ENCODE data around the gene PPARA. TPM values are rescaled to one million over a fixed set of nuclear protein-coding genes. Genes with fewer than 3 reads are reported as not detected.

The PPARA gene
- total RNA-seq, 1 experiment from 2014 or later: 10.7 TPM

GRCh38 chr22:46241396-46242007 lies 91.2 kb downstream of the PPARA start:
- H3K27me3 ChIP-seq (ENCODE audit: control insufficient read depth, insufficient read depth, low read length): no peaks in the 10 kb centered on the region
- ATAC-seq: no peak
- intact Hi-C loops (cut with micrococcal nuclease; ENCODE audit: unreplicated experiment): no loop called here
- in situ Hi-C loops (cut with HindIII; ENCODE audit: low pct_unique_long_range_greater_than_20kb, low sequenced_read_pairs): no loop called here
- ChIA-PET CTCF (no interaction called here), POLR2A (no interaction called here)
- no peak for DNase-seq (ENCODE audit: low read depth, low spot score)
- H3K27ac ChIP-seq (ENCODE audit: low read length): no peak overlapping the region
- BruUV-seq (replicated peaks): no TSS peak
- H3K4me3 ChIP-seq (ENCODE audit: low read depth in 2 of 2, low read length in 2 of 2): no peak overlapping the region
- no peaks in the 10 kb centered on the region for H3K4me1 ChIP-seq (ENCODE audit: control insufficient read depth, insufficient read depth, low read length)
- TF ChIP-seq SIN3A (IDR thresholded peaks at IDR 0.05; ENCODE audit: borderline replicate concordance, insufficient read depth, low read depth, low read length) (no peak), POLR2AphosphoS5 (IDR thresholded peaks at IDR 0.05; ENCODE audit: low read depth, low read length) (no peak), CTCF (IDR thresholded peaks at IDR 0.05) (no peak), TCF7L2 (IDR thresholded peaks at IDR 0.05; ENCODE audit: low read depth, low read length) (no peak)
- TF ChIP-seq, protein P1, sequence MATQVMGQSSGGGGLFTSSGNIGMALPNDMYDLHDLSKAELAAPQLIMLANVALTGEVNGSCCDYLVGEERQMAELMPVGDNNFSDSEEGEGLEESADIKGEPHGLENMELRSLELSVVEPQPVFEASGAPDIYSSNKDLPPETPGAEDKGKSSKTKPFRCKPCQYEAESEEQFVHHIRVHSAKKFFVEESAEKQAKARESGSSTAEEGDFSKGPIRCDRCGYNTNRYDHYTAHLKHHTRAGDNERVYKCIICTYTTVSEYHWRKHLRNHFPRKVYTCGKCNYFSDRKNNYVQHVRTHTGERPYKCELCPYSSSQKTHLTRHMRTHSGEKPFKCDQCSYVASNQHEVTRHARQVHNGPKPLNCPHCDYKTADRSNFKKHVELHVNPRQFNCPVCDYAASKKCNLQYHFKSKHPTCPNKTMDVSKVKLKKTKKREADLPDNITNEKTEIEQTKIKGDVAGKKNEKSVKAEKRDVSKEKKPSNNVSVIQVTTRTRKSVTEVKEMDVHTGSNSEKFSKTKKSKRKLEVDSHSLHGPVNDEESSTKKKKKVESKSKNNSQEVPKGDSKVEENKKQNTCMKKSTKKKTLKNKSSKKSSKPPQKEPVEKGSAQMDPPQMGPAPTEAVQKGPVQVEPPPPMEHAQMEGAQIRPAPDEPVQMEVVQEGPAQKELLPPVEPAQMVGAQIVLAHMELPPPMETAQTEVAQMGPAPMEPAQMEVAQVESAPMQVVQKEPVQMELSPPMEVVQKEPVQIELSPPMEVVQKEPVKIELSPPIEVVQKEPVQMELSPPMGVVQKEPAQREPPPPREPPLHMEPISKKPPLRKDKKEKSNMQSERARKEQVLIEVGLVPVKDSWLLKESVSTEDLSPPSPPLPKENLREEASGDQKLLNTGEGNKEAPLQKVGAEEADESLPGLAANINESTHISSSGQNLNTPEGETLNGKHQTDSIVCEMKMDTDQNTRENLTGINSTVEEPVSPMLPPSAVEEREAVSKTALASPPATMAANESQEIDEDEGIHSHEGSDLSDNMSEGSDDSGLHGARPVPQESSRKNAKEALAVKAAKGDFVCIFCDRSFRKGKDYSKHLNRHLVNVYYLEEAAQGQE (IDR thresholded peaks at IDR 0.05; ENCODE audit: insufficient read depth in 1 of 2, low read depth in 2 of 2, low read length in 1 of 2): no peak
- H3K36me3 ChIP-seq (ENCODE audit: control insufficient read depth, insufficient read depth, low read length): no peaks in the 10 kb centered on the region
- no peaks in the 10 kb centered on the region for H3K9me3 ChIP-seq (ENCODE audit: control insufficient read depth, insufficient read depth, low read depth, low read length)

- no peaks in the 10 kb centered on the region for H3K27me3 ChIP-seq (ENCODE audit: control insufficient read depth, insufficient read depth, low read length)
- no TSS peak for BruUV-seq (replicated peaks)
- DNase-seq (ENCODE audit: low read depth, low spot score) (no peak), ATAC-seq (no peak)
- no peaks in the 10 kb centered on the region for H3K4me1 ChIP-seq (ENCODE audit: control insufficient read depth, insufficient read depth, low read length)
- in situ Hi-C loops (cut with HindIII; ENCODE audit: low pct_unique_long_range_greater_than_20kb, low sequenced_read_pairs) (no loop called here), intact Hi-C loops (cut with micrococcal nuclease; ENCODE audit: unreplicated experiment) (no loop called here)
- ChIA-PET CTCF (no interaction called here), POLR2A (no interaction called here)
- H3K9me3 ChIP-seq (ENCODE audit: control insufficient read depth, insufficient read depth, low read depth, low read length): no peaks in the 10 kb centered on the region
- no peaks in the 10 kb centered on the region for H3K36me3 ChIP-seq (ENCODE audit: control insufficient read depth, insufficient read depth, low read length)
- H3K27ac ChIP-seq (ENCODE audit: low read length): no peak overlapping the region
- TF ChIP-seq, protein P1 (IDR thresholded peaks at IDR 0.05; ENCODE audit: insufficient read depth in 1 of 2, low read depth in 2 of 2, low read length in 1 of 2): no peak
- TF ChIP-seq SIN3A (IDR thresholded peaks at IDR 0.05; ENCODE audit: borderline replicate concordance, insufficient read depth, low read depth, low read length) (no peak), CTCF (IDR thresholded peaks at IDR 0.05) (no peak), TCF7L2 (IDR thresholded peaks at IDR 0.05; ENCODE audit: low read depth, low read length) (no peak), POLR2AphosphoS5 (IDR thresholded peaks at IDR 0.05; ENCODE audit: low read depth, low read length) (no peak)
- H3K4me3 ChIP-seq (ENCODE audit: low read depth in 2 of 2, low read length in 2 of 2): no peak overlapping the region
Observed at GRCh38 chr22:46242076-46242475, 91.8 kb downstream of the PPARA start.

Measured in Panc1 (cell line).